Smooth muscle cell (in vitro differentiated cells): Measurements from ENCODE around the gene LAYN. TPM values are rescaled to one million over a fixed set of nuclear protein-coding genes. Genes with fewer than 3 reads are reported as not detected.
A peak's percentile ranks its signal among the peaks of the same experiment; 100 is the strongest.

Experiments
- DNase-seq: peaks from one replicate; lab custom pipeline; 2025; ENCODE audit not compliant: unreplicated experiment; lab: John Stamatoyannopoulos, UW
- H2AFZ ChIP-seq: fragments of 200-600 bp; sonication (generic); 2 replicates; pipeline ENCODE4 v1.6.0; 2016; ENCODE audit warnings: antibody characterized with exemption, low read depth, mild to moderate bottlenecking
- H3F3A ChIP-seq: fragments of 200-600 bp; sonication (generic); 2 replicates; pipeline ENCODE4 v1.6.0; 2017; ENCODE audit warnings: antibody characterized with exemption, low read depth
- H3K27ac ChIP-seq: fragments of 200-600 bp; sonication (generic); 2 replicates; pipeline ENCODE4 v1.5.1; 2016; ENCODE audit warnings: low read depth, mild to moderate bottlenecking
- H3K27me3 ChIP-seq: fragments of 200-600 bp; sonication (generic); 2 replicates; pipeline ENCODE4 v1.6.1; 2016; ENCODE audit warnings: low read depth, mild to moderate bottlenecking
- H3K36me3 ChIP-seq: fragments of 200-600 bp; sonication (generic); 2 replicates; pipeline ENCODE4 v1.5.1; 2016; ENCODE audit warnings: low read depth
- H3K4me1 ChIP-seq: fragments of 200-600 bp; sonication (generic); 2 replicates; pipeline ENCODE4 v1.5.1; 2016; ENCODE audit warnings: low read depth
- H3K4me2 ChIP-seq: fragments of 200-600 bp; sonication (generic); 2 replicates; pipeline ENCODE4 v1.6.0; 2016; ENCODE audit warnings: mild to moderate bottlenecking
- H3K4me3 ChIP-seq: fragments of 200-600 bp; sonication (generic); 2 replicates; pipeline ENCODE4 v1.5.1; 2016; ENCODE audit warnings: mild to moderate bottlenecking
- H3K79me2 ChIP-seq: fragments of 200-600 bp; sonication (generic); 2 replicates; pipeline ENCODE4 v1.6.0; 2016; ENCODE audit warnings: low read depth, mild to moderate bottlenecking
- H3K9ac ChIP-seq: fragments of 200-600 bp; sonication (generic); 2 replicates; pipeline ENCODE4 v1.6.0; 2016; ENCODE audit warnings: low read depth
- H3K9me3 ChIP-seq: fragments of 200-600 bp; sonication (generic); replicated peaks from 2 replicates; pipeline ENCODE4 v1.5.1; 2016; ENCODE audit warnings: low read depth
- H4K20me1 ChIP-seq: fragments of 200-600 bp; sonication (generic); 2 replicates; pipeline ENCODE4 v1.6.0; 2016; ENCODE audit warnings: low read depth
- CTCF ChIP-seq: fragments of 200-600 bp; sonication (generic); IDR thresholded peaks from 2 replicates; pipeline ENCODE4 v1.5.1; 2017; ENCODE audit warnings: borderline replicate concordance, mild to moderate bottlenecking, antibody characterized with exemption; ENCODE audit not compliant: insufficient read depth, poor library complexity, severe bottlenecking
- WGBS: methylation state at CpG from one replicate; pipeline ENCODE4 v1.1.7; 2016; ENCODE audit warnings: low lambda C conversion rate; 5-methylcytosine and 5-hydroxymethylcytosine counted together
- polyA plus RNA-seq: library from polyadenylated mRNA; unstranded; fragments of >200 nt; fragmentation: Nextera tagmentation; extraction: Ambion mirVana; gene quantifications from 2 replicates; pipeline ENCODE4 v1.2.1, GENCODE V29; 2016
- total RNA-seq: library from RNA; depleted of rRNA; stranded (reverse); fragments of >200 nt; gene quantifications from 2 replicates; pipeline ENCODE4 v1.2.3, GENCODE V29; 2014

The LAYN gene
- total and polyA plus RNA-seq, 2 experiments from 2014 or later, result 52.6 to 67.4 TPM

DNA sequence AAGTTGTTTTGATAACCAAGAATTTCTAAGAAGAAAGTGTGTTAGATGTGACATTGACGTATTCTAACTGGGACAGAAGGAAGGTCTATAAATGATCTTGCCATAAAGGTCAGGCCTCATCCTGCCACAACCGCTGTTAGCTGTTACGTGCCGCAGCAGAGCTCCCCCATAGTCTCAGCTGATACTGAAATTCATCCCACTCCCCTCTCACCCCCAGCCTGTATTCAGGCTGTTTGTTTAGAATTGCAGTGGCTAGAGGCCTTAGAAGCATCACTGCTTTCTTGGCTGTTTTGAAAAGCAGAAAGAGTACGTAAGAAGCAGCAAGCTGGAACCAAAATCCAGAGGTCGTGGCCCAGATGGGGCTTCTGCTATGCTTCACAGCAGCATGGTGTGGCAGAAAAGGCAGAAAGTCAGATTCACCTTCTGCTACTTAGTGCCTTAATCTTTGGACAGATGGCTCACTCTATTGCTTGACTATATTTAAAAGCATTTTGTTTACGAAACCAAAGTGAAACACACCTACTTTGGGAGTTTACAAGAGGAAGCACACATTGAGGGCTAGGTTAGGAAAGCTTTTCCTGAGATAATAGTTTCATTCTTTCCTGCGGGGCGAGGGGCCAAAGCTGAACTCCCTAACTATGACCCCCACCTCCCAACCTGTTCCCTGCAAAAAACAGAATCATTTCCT lies 950 bp upstream of the LAYN start:
- H3K9me3 ChIP-seq, result no peaks in the 10 kb centered on the region

DNA sequence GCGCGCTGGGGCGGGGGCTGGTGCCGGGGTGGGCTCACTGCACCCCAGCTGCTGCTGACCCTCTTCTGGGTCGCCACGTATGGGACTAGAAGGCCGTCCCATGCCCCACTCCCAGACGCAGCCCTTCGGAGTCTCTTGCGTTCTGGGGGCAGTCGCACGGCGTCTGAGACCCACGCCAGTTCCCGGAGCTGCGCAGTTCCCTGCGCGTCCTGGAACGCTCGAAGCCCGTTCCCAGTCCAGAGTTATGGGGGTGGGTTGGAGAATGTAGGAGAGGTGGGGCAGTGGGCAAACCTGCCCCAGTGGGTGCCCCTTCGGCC lies 375 bp downstream of the LAYN start:
- no peaks in the 10 kb centered on the region for H3K9me3 ChIP-seq
- peak overlapping the region; percentile 93 for H3K4me2 ChIP-seq
- peaks cover 18% of the 10 kb centered on the region for H3K4me1 ChIP-seq
- no peaks in the 10 kb centered on the region for H3F3A ChIP-seq
- H3K79me2 ChIP-seq, result no peaks in the 10 kb centered on the region
- H3K27me3 ChIP-seq, result no peaks in the 10 kb centered on the region
- WGBS, result 1% methylated on average over 21 of the region's 22 CpGs
- TF ChIP-seq CTCF, result no peak
- no peak for DNase-seq
- peak overlapping the region; percentile 94 for H2AFZ ChIP-seq
- H3K9ac ChIP-seq, result peak overlapping the region; percentile 63
- peak overlapping the region; percentile 66 for H3K27ac ChIP-seq
- H4K20me1 ChIP-seq, result peaks cover 20% of the 10 kb centered on the region
- H3K4me3 ChIP-seq, result peak overlapping the region; percentile 65
- H3K36me3 ChIP-seq, result peaks cover 5% of the 10 kb centered on the region

More for the DNA sequence above, 950 bp upstream of the LAYN start:
- Histone ChIP-seq H3K4me2 (peak overlapping the region; percentile 93), H3K4me1 (peaks cover 18% of the 10 kb centered on the region), H4K20me1 (peaks cover 20% of the 10 kb centered on the region), H3K79me2 (no peaks in the 10 kb centered on the region), H3F3A (peaks cover 3% of the 10 kb centered on the region), H3K4me3 (peak overlapping the region; percentile 65), H3K36me3 (no peaks in the 10 kb centered on the region), H3K27me3 (no peaks in the 10 kb centered on the region), H3K9ac (no peak overlapping the region), H3K27ac (peak overlapping the region; percentile 10), H2AFZ (peak overlapping the region; percentile 94)
- 76% methylated on average over 9 of the region's 9 CpGs for WGBS
- TF ChIP-seq CTCF, result no peak
- no peak for DNase-seq

GRCh38 chr11:111541254-111542061 lies 938 bp downstream of the LAYN start:
- H3K36me3 ChIP-seq, result peaks cover 7% of the 10 kb centered on the region
- H2AFZ ChIP-seq, result peak overlapping the region; percentile 94
- H3F3A ChIP-seq, result no peaks in the 10 kb centered on the region
- TF ChIP-seq CTCF, result no peak
- no peaks in the 10 kb centered on the region for H3K27me3 ChIP-seq
- peak overlapping the region; percentile 66 for H3K27ac ChIP-seq
- H3K4me3 ChIP-seq, result peak overlapping the region; percentile 65
- H4K20me1 ChIP-seq, result peaks cover 22% of the 10 kb centered on the region
- H3K79me2 ChIP-seq, result no peaks in the 10 kb centered on the region
- peak overlapping the region; percentile 63 for H3K9ac ChIP-seq
- WGBS, result 3% methylated on average over 41 of the region's 41 CpGs
- H3K4me2 ChIP-seq, result peak overlapping the region; percentile 93
- no peaks in the 10 kb centered on the region for H3K9me3 ChIP-seq
- peak; percentile 40 for DNase-seq
- peaks cover 18% of the 10 kb centered on the region for H3K4me1 ChIP-seq
